Neural progenitor cell (in vitro differentiated cells): ENCODE measurements around the gene ELOVL2. TPM values are rescaled to one million over a fixed set of nuclear protein-coding genes. Genes with fewer than 3 reads are reported as not detected.

ENCODE experiments used
- DNase-seq: peaks from one replicate; pipeline ENCODE4 v3.0.0-alpha.2; 2016; ENCODE audit warnings: low spot score
- H2AFZ ChIP-seq: fragments of 200-600 bp; sonication (generic); replicated peaks from 2 replicates; pipeline ENCODE4 v1.6.1; 2016; ENCODE audit warnings: antibody characterized with exemption
- H3F3A ChIP-seq: fragments of 200-600 bp; sonication (generic); 2 replicates; pipeline ENCODE4 v1.6.1; 2016; ENCODE audit warnings: antibody characterized with exemption, low read depth
- H3K27ac ChIP-seq: fragments of 200-600 bp; sonication (generic); 2 replicates; pipeline ENCODE4 v1.5.1; 2016; ENCODE audit warnings: mild to moderate bottlenecking
- H3K27me3 ChIP-seq: fragments of 200-600 bp; sonication (generic); 2 replicates; pipeline ENCODE4 v1.6.1; 2016; ENCODE audit warnings: mild to moderate bottlenecking, moderate library complexity
- H3K36me3 ChIP-seq: fragments of 200-600 bp; sonication (generic); 2 replicates; pipeline ENCODE4 v1.5.1; 2016
- H3K4me1 ChIP-seq: fragments of 200-600 bp; sonication (generic); 2 replicates; pipeline ENCODE4 v1.6.1; 2016; ENCODE audit warnings: mixed run types
- H3K4me2 ChIP-seq: fragments of 200-600 bp; sonication (generic); 2 replicates; pipeline ENCODE4 v1.6.1; 2016
- H3K4me3 ChIP-seq: fragments of 200-600 bp; sonication (generic); 2 replicates; pipeline ENCODE4 v1.5.1; 2016
- H3K79me2 ChIP-seq: fragments of 200-600 bp; sonication (generic); 2 replicates; pipeline ENCODE4 v1.6.1; 2016; ENCODE audit warnings: low read depth
- H3K9ac ChIP-seq: fragments of 200-600 bp; sonication (generic); 2 replicates; pipeline ENCODE4 v1.6.1; 2016
- H3K9me3 ChIP-seq: fragments of 200-600 bp; sonication (generic); 2 replicates; pipeline ENCODE4 v1.5.1; 2016; ENCODE audit warnings: low read depth
- H4K20me1 ChIP-seq: fragments of 200-600 bp; sonication (generic); 2 replicates; pipeline ENCODE4 v1.6.1; 2016; ENCODE audit warnings: low read depth
- H3K27ac Mint-ChIP-seq: 3 replicates; pipeline ENCODE4 v1.8.0; 2021; ENCODE audit warnings: mixed read lengths
- H3K27me3 Mint-ChIP-seq: 2 replicates; pipeline ENCODE4 v1.8.0; 2022; ENCODE audit warnings: low read depth, mild to moderate bottlenecking, inconsistent platforms, moderate library complexity, mixed read lengths; ENCODE audit not compliant: insufficient read depth
- H3K36me3 Mint-ChIP-seq: 3 replicates; pipeline ENCODE4 v1.8.0; 2021; ENCODE audit warnings: mixed read lengths
- H3K4me1 Mint-ChIP-seq: 3 replicates; pipeline ENCODE4 v1.8.0; 2021; ENCODE audit warnings: mixed read lengths
- H3K4me3 Mint-ChIP-seq: 3 replicates; pipeline ENCODE4 v1.8.0; 2021; ENCODE audit warnings: mild to moderate bottlenecking, moderate library complexity, mixed read lengths
- H3K9me3 Mint-ChIP-seq: 3 replicates; pipeline ENCODE4 v1.8.0; 2020; ENCODE audit warnings: mixed read lengths
- EZH2 ChIP-seq: fragments of 200-600 bp; sonication (generic); IDR thresholded peaks from 2 replicates; pipeline ENCODE4 v1.6.1; 2017; ENCODE audit warnings: antibody characterized with exemption, mild to moderate bottlenecking, moderate library complexity
- EZH2phosphoT487 ChIP-seq: fragments of 200-600 bp; sonication (generic); IDR thresholded peaks from 2 replicates; pipeline ENCODE4 v1.6.1; 2017; ENCODE audit warnings: antibody characterized with exemption
- total RNA-seq: library from RNA; depleted of rRNA; stranded (reverse); fragments of >200 nt; gene quantifications from 2 replicates; pipeline ENCODE4 v1.2.3, GENCODE V29; 2015; ENCODE audit warnings: low replicate concordance
- TF ChIP-seq, protein P1 (sequence below): fragments of 200-600 bp; sonication (generic); IDR thresholded peaks from 2 replicates; pipeline ENCODE4 v1.5.1; 2017; ENCODE audit warnings: antibody characterized with exemption, mild to moderate bottlenecking

Gene ELOVL2
- total RNA-seq, 1 donor from 2014 or later: 9.1 TPM

DNA sequence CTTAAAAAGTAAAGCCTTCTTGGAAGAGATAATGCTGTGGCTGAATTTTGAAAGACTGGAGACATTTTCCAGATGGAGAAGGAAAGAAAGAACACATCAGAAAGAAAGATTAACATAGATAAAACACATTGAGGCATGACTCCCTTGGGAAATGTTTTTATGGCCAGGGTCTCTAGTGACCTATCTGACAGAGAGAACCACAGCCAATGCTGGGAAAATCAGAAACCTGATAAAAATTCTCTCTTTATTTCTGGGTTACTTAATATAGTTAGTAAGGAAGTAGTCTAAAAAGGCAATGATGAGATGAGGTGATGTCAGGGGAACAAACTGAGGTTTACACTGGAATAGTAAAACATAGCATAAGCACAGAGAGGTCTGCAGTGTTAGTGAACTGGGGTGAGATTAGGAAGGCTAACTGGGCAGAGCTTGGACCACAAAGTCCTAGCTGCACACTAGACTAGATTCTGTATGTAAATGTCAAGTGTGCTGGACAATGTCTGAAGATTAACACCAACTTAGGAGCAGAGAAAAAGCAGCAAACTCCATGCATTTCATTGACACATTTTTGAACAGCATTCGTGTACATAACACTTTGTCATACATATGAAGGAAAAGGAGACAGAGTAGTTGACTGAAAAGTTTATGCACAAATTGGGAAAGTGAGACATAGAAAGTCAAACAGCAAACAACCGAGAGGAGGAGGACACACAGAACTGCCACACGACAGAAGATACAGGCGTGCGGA is 31.0 kb downstream of the ELOVL2 start:
- H3K4me3 ChIP-seq: no peak overlapping the region
- peaks cover 5% of the 10 kb centered on the region for H3K4me1 ChIP-seq
- H4K20me1 ChIP-seq: no peaks in the 10 kb centered on the region
- Mint-ChIP-seq H3K4me1 (peaks cover 7% of the 10 kb centered on the region), H3K36me3 (peaks cover 2% of the 10 kb centered on the region), H3K9me3 (no peaks in the 10 kb centered on the region), H3K27me3 (peaks cover 4% of the 10 kb centered on the region), H3K27ac (no peak overlapping the region), H3K4me3 (no peak overlapping the region)
- DNase-seq: no peak
- no peak overlapping the region for H3K9ac ChIP-seq
- H2AFZ ChIP-seq: no peak overlapping the region
- H3K27ac ChIP-seq: no peak overlapping the region
- TF ChIP-seq EZH2phosphoT487: no peak
- TF ChIP-seq, protein P1, sequence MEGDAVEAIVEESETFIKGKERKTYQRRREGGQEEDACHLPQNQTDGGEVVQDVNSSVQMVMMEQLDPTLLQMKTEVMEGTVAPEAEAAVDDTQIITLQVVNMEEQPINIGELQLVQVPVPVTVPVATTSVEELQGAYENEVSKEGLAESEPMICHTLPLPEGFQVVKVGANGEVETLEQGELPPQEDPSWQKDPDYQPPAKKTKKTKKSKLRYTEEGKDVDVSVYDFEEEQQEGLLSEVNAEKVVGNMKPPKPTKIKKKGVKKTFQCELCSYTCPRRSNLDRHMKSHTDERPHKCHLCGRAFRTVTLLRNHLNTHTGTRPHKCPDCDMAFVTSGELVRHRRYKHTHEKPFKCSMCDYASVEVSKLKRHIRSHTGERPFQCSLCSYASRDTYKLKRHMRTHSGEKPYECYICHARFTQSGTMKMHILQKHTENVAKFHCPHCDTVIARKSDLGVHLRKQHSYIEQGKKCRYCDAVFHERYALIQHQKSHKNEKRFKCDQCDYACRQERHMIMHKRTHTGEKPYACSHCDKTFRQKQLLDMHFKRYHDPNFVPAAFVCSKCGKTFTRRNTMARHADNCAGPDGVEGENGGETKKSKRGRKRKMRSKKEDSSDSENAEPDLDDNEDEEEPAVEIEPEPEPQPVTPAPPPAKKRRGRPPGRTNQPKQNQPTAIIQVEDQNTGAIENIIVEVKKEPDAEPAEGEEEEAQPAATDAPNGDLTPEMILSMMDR: no peak
- TF ChIP-seq EZH2: no peak
- no peaks in the 10 kb centered on the region for H3K36me3 ChIP-seq
- H3K27me3 ChIP-seq: no peaks in the 10 kb centered on the region
- H3K4me2 ChIP-seq: no peak overlapping the region
- H3K79me2 ChIP-seq: no peaks in the 10 kb centered on the region
- no peaks in the 10 kb centered on the region for H3F3A ChIP-seq
- H3K9me3 ChIP-seq: no peaks in the 10 kb centered on the region

DNA sequence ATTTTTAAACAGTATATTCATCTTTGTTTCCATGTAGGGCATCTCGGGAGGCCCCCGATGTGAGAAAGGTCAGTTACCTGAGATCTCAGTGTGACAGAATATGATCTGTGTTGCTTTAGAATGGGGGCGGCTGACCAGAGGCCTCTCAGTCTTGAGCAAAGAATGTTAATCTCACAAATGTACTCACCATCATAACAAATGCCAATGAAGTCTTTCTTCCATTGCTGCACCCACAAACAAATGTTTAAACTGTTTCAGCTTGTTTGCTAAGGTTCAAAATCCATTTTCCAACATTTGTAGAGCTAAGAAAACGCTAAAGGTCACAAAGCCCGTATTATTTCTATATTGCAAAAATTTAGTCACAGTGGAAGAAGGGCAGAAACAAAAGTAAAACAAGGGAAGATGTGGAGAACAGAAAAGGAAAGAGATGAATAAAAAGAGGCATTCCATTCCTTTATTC is 31.8 kb downstream of the ELOVL2 start:
- no peak overlapping the region for H3K27ac Mint-ChIP-seq
- H3K4me1 Mint-ChIP-seq: peaks cover 7% of the 10 kb centered on the region
- Histone ChIP-seq H3K79me2 (no peaks in the 10 kb centered on the region), H2AFZ (no peak overlapping the region), H3K4me2 (no peak overlapping the region), H3K9me3 (no peaks in the 10 kb centered on the region), H4K20me1 (no peaks in the 10 kb centered on the region), H3K4me1 (peaks cover 5% of the 10 kb centered on the region), H3K36me3 (no peaks in the 10 kb centered on the region), H3F3A (no peaks in the 10 kb centered on the region), H3K27ac (no peak overlapping the region), H3K4me3 (no peak overlapping the region), H3K9ac (no peak overlapping the region), H3K27me3 (no peaks in the 10 kb centered on the region)
- H3K4me3 Mint-ChIP-seq: no peak overlapping the region
- TF ChIP-seq, protein P1: no peak
- TF ChIP-seq EZH2phosphoT487 (no peak), EZH2 (no peak)
- H3K9me3 Mint-ChIP-seq: no peaks in the 10 kb centered on the region
- H3K27me3 Mint-ChIP-seq: peaks cover 4% of the 10 kb centered on the region
- DNase-seq: no peak
- H3K36me3 Mint-ChIP-seq: peaks cover 2% of the 10 kb centered on the region

DNA sequence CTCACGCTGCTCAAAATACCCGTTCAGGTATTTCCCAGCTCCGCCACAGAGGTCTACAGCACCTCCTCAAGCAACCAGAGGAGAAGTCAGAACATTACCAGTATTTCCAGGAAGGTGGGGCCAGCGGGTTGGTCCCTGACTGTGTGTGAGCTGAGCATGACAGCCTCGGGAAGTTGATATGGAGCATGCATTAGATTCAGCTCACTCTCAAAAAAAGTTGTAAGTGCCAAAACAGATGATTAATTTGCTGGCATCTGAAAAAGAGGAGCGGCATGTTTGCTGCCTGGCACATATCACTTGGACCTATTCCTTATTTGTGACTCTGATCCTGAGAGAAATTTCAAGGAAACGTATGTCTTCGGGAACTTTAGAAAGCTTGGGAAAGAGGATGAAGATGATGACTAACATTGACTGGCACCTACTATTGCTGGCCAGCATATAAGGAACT is 32.3 kb downstream of the ELOVL2 start:
- Histone ChIP-seq H3K27ac (no peak overlapping the region), H3K4me2 (no peak overlapping the region), H3K36me3 (no peaks in the 10 kb centered on the region), H4K20me1 (no peaks in the 10 kb centered on the region), H3K4me3 (no peak overlapping the region), H3F3A (no peaks in the 10 kb centered on the region), H3K27me3 (no peaks in the 10 kb centered on the region), H3K79me2 (no peaks in the 10 kb centered on the region), H3K9ac (no peak overlapping the region), H3K4me1 (peaks cover 5% of the 10 kb centered on the region), H2AFZ (no peak overlapping the region), H3K9me3 (no peaks in the 10 kb centered on the region)
- Mint-ChIP-seq H3K36me3 (peaks cover 2% of the 10 kb centered on the region), H3K27me3 (peaks cover 4% of the 10 kb centered on the region), H3K9me3 (no peaks in the 10 kb centered on the region), H3K4me3 (no peak overlapping the region), H3K4me1 (peaks cover 7% of the 10 kb centered on the region), H3K27ac (no peak overlapping the region)
- no peak for DNase-seq
- TF ChIP-seq EZH2phosphoT487: no peak
- TF ChIP-seq, protein P1: peak; percentile 3
